Measurements from ENCODE around the gene PLXNB2.

PLXNB2 gene

DNA sequence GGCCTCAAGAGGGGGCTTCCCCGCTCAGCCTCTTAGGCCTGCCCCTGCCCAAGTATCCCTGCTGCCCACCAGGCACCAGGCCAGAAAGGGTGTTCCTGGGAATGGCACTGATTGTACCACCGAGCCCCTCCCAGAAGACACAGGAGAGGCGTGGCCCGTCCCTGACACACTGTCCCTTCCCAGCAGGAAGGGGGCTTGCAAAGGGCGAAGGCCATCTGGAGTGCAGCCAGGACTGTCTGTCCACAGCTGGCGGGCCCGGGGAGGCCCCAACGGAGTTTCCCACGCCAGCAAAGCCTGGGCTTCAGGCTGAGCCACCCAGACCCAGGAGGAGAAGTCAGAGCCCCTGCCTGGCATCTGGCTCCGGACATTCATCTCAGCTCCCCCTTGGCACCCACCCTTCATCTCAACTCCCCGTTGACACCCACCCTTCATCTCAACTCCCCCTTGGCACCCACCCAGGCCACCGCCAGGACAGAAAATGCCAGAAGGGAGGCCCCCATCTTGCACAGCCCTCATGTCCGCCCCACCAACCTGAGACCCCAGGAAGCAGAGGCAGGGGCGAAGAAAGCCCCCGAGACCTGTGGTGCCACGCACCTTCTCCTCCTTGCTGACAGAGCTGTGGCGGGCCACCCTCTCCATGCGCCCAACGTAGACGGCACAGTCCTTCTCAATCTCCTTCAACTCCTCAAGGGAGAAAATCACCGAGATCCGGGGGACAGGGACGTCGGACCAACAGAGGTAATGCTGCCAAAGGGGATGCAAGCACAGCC lies 82.1 kb downstream of the PLXNB2 start:
- no peak overlapping the region for H3K4me2 ChIP-seq (ENCODE audit: low read length)
- TF ChIP-seq, protein P1, sequence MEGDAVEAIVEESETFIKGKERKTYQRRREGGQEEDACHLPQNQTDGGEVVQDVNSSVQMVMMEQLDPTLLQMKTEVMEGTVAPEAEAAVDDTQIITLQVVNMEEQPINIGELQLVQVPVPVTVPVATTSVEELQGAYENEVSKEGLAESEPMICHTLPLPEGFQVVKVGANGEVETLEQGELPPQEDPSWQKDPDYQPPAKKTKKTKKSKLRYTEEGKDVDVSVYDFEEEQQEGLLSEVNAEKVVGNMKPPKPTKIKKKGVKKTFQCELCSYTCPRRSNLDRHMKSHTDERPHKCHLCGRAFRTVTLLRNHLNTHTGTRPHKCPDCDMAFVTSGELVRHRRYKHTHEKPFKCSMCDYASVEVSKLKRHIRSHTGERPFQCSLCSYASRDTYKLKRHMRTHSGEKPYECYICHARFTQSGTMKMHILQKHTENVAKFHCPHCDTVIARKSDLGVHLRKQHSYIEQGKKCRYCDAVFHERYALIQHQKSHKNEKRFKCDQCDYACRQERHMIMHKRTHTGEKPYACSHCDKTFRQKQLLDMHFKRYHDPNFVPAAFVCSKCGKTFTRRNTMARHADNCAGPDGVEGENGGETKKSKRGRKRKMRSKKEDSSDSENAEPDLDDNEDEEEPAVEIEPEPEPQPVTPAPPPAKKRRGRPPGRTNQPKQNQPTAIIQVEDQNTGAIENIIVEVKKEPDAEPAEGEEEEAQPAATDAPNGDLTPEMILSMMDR (IDR thresholded peaks at IDR 0.05; ENCODE audit: low read depth, low read length), result no peak
- H3K27me3 ChIP-seq (ENCODE audit: low read depth, low read length), result no peaks in the 10 kb centered on the region
- H3K9me3 ChIP-seq (ENCODE audit: insufficient read depth, low read length), result no peaks in the 10 kb centered on the region
- H3K36me3 ChIP-seq (replicated peaks; ENCODE audit: low read depth, low read length), result peaks cover 2% of the 10 kb centered on the region
- H3K79me2 ChIP-seq (ENCODE audit: low read length), result no peaks in the 10 kb centered on the region
- no peaks in the 10 kb centered on the region for H3K4me1 ChIP-seq (ENCODE audit: low read length)
- H3K4me3 ChIP-seq (ENCODE audit: low read length), result no peak overlapping the region
- H3K9ac ChIP-seq (ENCODE audit: low read length), result no peak overlapping the region
- H4K20me1 ChIP-seq (ENCODE audit: insufficient read depth, low read length), result no peaks in the 10 kb centered on the region
- no peak overlapping the region for H3K27ac ChIP-seq (ENCODE audit: low read length)
- no peak overlapping the region for H2AFZ ChIP-seq (ENCODE audit: low read depth, low read length)

All from OCI-LY3 (cell line).